ENCODE measurements around the gene CHI3L2. TPM values are rescaled to one million over a fixed set of nuclear protein-coding genes. Genes with fewer than 3 reads are reported as not detected.

The CHI3L2 gene
- total and polyA plus RNA-seq, 3 donors from 2014 or later: 0.55 to 5.0 (median 4.3) TPM

GRCh38 chr1:111221633-111222291 is 5.8 kb upstream of the CHI3L2 start:
- no peak for DNase-seq
- TF ChIP-seq POLR2A (IDR thresholded peaks at IDR 0.05) (no peak), CTCF (IDR thresholded peaks at IDR 0.05) (no peak)
- H3K27me3 ChIP-seq: no peaks in the 10 kb centered on the region
- 62 to 66% methylated on average over 5 of the region's 5 CpGs for WGBS, 2 donors
- intact Hi-C loops (cut with DNase I; ENCODE audit: low total_unique reads): loop anchor here (5.0 kb wide), 1 partner anchor 181 kb away; no protein-coding TSS in a partner anchor
- H3K4me3 ChIP-seq: no peak overlapping the region
- H3K36me3 ChIP-seq (ENCODE audit: low read depth, missing control alignments): no peaks in the 10 kb centered on the region
- no peaks in the 10 kb centered on the region for H3K9me3 ChIP-seq
- H3K27ac ChIP-seq: no peak overlapping the region
- peaks cover 15% of the 10 kb centered on the region for H3K4me1 ChIP-seq

GRCh38 chr1:111222308-111223125 is 5.0 kb upstream of the CHI3L2 start:
- DNase-seq: peak; percentile 87
- no peak for TF ChIP-seq POLR2A (IDR thresholded peaks at IDR 0.05)
- peak; percentile 56 to 90 (median 82) for TF ChIP-seq CTCF (IDR thresholded peaks at IDR 0.05)
- WGBS, 2 donors: 32 to 34% methylated on average over 10 of the region's 10 CpGs
- Histone ChIP-seq H3K4me1 (peaks cover 15% of the 10 kb centered on the region), H3K27me3 (no peaks in the 10 kb centered on the region), H3K36me3 (ENCODE audit: low read depth, missing control alignments) (no peaks in the 10 kb centered on the region), H3K9me3 (no peaks in the 10 kb centered on the region), H3K4me3 (no peak overlapping the region), H3K27ac (no peak overlapping the region)
- intact Hi-C loops (cut with DNase I; ENCODE audit: low total_unique reads): loop anchor here (5.0 kb wide), 1 partner anchor 180 kb away; no protein-coding TSS in a partner anchor

- TF ChIP-seq POLR2A (IDR thresholded peaks at IDR 0.05) (no peak), CTCF (IDR thresholded peaks at IDR 0.05) (peak in 1 of 3 experiments; percentile 9)
- no peak overlapping the region for H3K27ac ChIP-seq
- intact Hi-C loops (cut with DNase I; ENCODE audit: low total_unique reads): loop anchor here (5.0 kb wide), 1 partner anchor 179 kb away; no protein-coding TSS in a partner anchor
- DNase-seq: no peak
- no peaks in the 10 kb centered on the region for H3K9me3 ChIP-seq
- no peak overlapping the region for H3K4me3 ChIP-seq
- 88 to 89% methylated on average over 6 of the region's 6 CpGs for WGBS, 2 donors
- H3K4me1 ChIP-seq: peaks cover 22% of the 10 kb centered on the region
- no peaks in the 10 kb centered on the region for H3K27me3 ChIP-seq
- H3K36me3 ChIP-seq (ENCODE audit: low read depth, missing control alignments): no peaks in the 10 kb centered on the region
These were observed 4.3 kb upstream of the CHI3L2 start for GRCh38 chr1:111223126-111223685.

GRCh38 chr1:111225091-111225490 is 2.4 kb upstream of the CHI3L2 start:
- Histone ChIP-seq H3K4me1 (peaks cover 28% of the 10 kb centered on the region), H3K36me3 (ENCODE audit: low read depth, missing control alignments) (no peaks in the 10 kb centered on the region), H3K9me3 (no peaks in the 10 kb centered on the region), H3K4me3 (no peak overlapping the region), H3K27me3 (no peaks in the 10 kb centered on the region), H3K27ac (no peak overlapping the region)
- intact Hi-C loops (cut with DNase I; ENCODE audit: low total_unique reads): no loop called here
- no peak for DNase-seq
- TF ChIP-seq CTCF (IDR thresholded peaks at IDR 0.05) (no peak), POLR2A (IDR thresholded peaks at IDR 0.05) (no peak)
